GM12801 (cell line): Measurements from ENCODE around the gene PIGV.

Experiments used
- TF ChIP-seq, protein P1 (sequence below): IDR thresholded peaks from one replicate; pipeline ENCODE4 v1.5.1; 2011; ENCODE audit warnings: control low read depth; ENCODE audit not compliant: insufficient read length; ENCODE audit errors: extremely low read depth

PIGV gene

DNA sequence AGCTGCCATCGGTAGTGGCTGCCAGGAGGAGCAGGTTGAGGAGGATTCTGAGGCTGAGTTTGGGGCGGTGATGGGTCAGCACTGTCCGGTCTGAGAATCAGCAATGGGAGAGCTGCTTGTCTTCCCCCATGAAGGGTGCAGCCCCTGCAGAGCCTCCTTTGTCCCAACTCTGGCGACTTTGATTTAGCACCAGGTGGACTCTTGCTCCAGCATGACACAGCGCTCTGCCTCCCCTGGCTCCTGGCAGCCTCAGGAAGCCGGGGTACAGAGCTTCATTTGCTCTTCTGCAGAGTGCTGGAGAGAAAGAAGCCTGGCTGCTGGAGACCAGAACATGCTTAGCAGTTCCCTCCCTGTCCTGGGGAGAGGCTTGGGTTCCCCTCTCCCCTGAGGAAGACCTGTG, 52.0 kb downstream of the PIGV start:
- TF ChIP-seq, protein P1, sequence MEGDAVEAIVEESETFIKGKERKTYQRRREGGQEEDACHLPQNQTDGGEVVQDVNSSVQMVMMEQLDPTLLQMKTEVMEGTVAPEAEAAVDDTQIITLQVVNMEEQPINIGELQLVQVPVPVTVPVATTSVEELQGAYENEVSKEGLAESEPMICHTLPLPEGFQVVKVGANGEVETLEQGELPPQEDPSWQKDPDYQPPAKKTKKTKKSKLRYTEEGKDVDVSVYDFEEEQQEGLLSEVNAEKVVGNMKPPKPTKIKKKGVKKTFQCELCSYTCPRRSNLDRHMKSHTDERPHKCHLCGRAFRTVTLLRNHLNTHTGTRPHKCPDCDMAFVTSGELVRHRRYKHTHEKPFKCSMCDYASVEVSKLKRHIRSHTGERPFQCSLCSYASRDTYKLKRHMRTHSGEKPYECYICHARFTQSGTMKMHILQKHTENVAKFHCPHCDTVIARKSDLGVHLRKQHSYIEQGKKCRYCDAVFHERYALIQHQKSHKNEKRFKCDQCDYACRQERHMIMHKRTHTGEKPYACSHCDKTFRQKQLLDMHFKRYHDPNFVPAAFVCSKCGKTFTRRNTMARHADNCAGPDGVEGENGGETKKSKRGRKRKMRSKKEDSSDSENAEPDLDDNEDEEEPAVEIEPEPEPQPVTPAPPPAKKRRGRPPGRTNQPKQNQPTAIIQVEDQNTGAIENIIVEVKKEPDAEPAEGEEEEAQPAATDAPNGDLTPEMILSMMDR, result no peak

DNA sequence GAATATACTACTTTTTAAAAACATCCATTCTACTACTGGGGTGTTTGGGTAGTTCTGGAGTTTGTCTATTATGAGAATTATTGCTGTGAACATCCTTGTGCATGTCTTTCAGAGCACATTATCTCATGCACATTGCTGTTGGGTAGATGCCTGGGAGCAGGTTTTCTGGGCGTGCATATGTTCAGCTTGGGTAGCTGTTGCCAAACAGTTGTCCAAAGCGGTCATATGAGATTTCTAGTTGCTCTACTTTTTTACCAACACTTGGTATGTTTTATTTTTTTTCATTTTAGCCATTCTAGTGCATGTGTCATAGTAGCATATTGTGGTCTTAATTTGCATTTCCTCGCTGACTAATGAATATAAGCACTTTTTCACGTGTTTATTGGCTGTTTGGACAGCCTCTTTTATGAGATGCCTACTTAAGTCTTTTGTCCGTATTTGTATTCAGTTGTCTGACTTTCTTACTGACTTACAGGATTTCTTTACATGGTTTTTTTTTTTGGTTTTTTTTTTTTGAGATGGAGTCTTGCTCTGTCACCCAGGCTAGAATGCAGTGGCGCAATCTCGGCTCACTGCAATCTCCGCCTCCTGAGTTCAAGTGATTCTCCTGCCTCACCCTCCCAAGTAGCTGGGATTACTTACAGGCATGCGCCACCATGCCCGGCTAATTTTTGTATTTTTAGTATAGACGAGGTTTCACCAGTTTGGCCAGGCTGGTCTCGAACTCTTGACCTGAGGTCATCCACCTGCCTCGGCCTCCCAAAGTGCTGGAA, 56.9 kb downstream of the PIGV start:
- TF ChIP-seq, protein P1, result no peak
